Calu3 (cell line): ENCODE measurements around the gene SGSM2. TPM values are rescaled to one million over a fixed set of nuclear protein-coding genes. Genes with fewer than 3 reads are reported as not detected.

Experiments used
- BruUV-seq: library from RNA; stranded (reverse); fragments of 400-500 nt; replicated peaks from 2 replicates; lab custom pipeline; 2021; lab: Mats Ljungman, UMichigan
- CTCF ChIA-PET: fragments of 300-600 bp; sonication (Branson Sonifier 250); formaldehyde crosslinking; loops from one replicate; lab custom pipeline; 2022; ENCODE audit warnings: antibody characterized with exemption; lab: Charles Lee
- DNase-seq: peaks from one replicate; pipeline ENCODE4 v3.0.0; 2022
- H3K27ac Mint-ChIP-seq: one replicate; pipeline ENCODE4 v1.8.0; 2022; ENCODE audit warnings: mixed read lengths; ENCODE audit not compliant: unreplicated experiment
- H3K27me3 Mint-ChIP-seq: one replicate; pipeline ENCODE4 v1.8.0; 2022; ENCODE audit warnings: mixed read lengths; ENCODE audit not compliant: unreplicated experiment
- H3K36me3 Mint-ChIP-seq: one replicate; pipeline ENCODE4 v1.8.0; 2022; ENCODE audit warnings: mild to moderate bottlenecking, moderate library complexity, mixed read lengths; ENCODE audit not compliant: insufficient read depth, unreplicated experiment
- H3K4me1 Mint-ChIP-seq: one replicate; pipeline ENCODE4 v1.8.0; 2022; ENCODE audit warnings: mild to moderate bottlenecking, low read depth, mixed read lengths; ENCODE audit not compliant: unreplicated experiment
- H3K4me3 Mint-ChIP-seq: one replicate; pipeline ENCODE4 v1.8.0; 2022; ENCODE audit warnings: mild to moderate bottlenecking, low read depth, moderate library complexity, mixed read lengths; ENCODE audit not compliant: unreplicated experiment
- H3K9me3 Mint-ChIP-seq: one replicate; pipeline ENCODE4 v1.8.0; 2022; ENCODE audit warnings: low read depth, mixed read lengths; ENCODE audit not compliant: unreplicated experiment
- CTCF ChIP-seq: fragments of 200-600 bp; IDR thresholded peaks from one replicate; pipeline ENCODE4 v1.8.0; 2022; ENCODE audit warnings: antibody characterized with exemption; ENCODE audit not compliant: unreplicated experiment
- intact Hi-C: fragments of 100-400 bp; cut with micrococcal nuclease; formaldehyde crosslinking; loops from one replicate; pipeline ENCODE4 v1.10.0; 2022; ENCODE audit not compliant: unreplicated experiment
- total RNA-seq: library from RNA; stranded (reverse); gene quantifications from 2 replicates; pipeline ENCODE4 v1.2.3, GENCODE V29; 2022

The SGSM2 gene
- total RNA-seq, 1 experiment from 2014 or later: 54.9 TPM

- H3K36me3 Mint-ChIP-seq: peaks cover 16% of the 10 kb centered on the region
- H3K27ac Mint-ChIP-seq: no peak overlapping the region
- H3K9me3 Mint-ChIP-seq: no peaks in the 10 kb centered on the region
- CTCF ChIA-PET: interaction anchor here (0.9 to 1.4 kb wide), 2 partner anchors 30 to 54 kb away, joined by 3 to 5 read pairs; no protein-coding TSS in a partner anchor
- BruUV-seq: no TSS peak
- H3K4me1 Mint-ChIP-seq: no peaks in the 10 kb centered on the region
- no peak overlapping the region for H3K4me3 Mint-ChIP-seq
- TF ChIP-seq CTCF: no peak
- H3K27me3 Mint-ChIP-seq: no peaks in the 10 kb centered on the region
- no peak for DNase-seq
- intact Hi-C loops: no loop called here
These were observed 75.3 kb downstream of the SGSM2 start for GRCh38 chr17:2412561-2413021.

GRCh38 chr17:2414446-2415064, 77.3 kb downstream of the SGSM2 start:
- CTCF ChIA-PET: interaction anchor here (1.1 kb wide), 1 partner anchor 10 kb away, joined by 4 read pairs; no protein-coding TSS in a partner anchor
- Mint-ChIP-seq H3K4me3 (no peak overlapping the region), H3K9me3 (no peaks in the 10 kb centered on the region), H3K36me3 (peaks cover 16% of the 10 kb centered on the region), H3K27ac (no peak overlapping the region), H3K27me3 (no peaks in the 10 kb centered on the region), H3K4me1 (no peaks in the 10 kb centered on the region)
- DNase-seq: no peak
- intact Hi-C loops: no loop called here
- no peak for TF ChIP-seq CTCF
- no TSS peak for BruUV-seq

- BruUV-seq: no TSS peak
- H3K27me3 Mint-ChIP-seq: no peaks in the 10 kb centered on the region
- H3K27ac Mint-ChIP-seq: no peak overlapping the region
- H3K9me3 Mint-ChIP-seq: no peaks in the 10 kb centered on the region
- peaks cover 16% of the 10 kb centered on the region for H3K36me3 Mint-ChIP-seq
- no peak for TF ChIP-seq CTCF
- CTCF ChIA-PET: interaction anchor here (1.1 to 2.8 kb wide), 5 partner anchors 8 to 32 kb away, joined by 4 to 89 read pairs (median 6); no protein-coding TSS in a partner anchor
- no peak overlapping the region for H3K4me3 Mint-ChIP-seq
- H3K4me1 Mint-ChIP-seq: no peaks in the 10 kb centered on the region
- intact Hi-C loops: no loop called here
- no peak for DNase-seq
These were observed 77.8 kb downstream of the SGSM2 start for GRCh38 chr17:2415081-2415480.

GRCh38 chr17:2416010-2416734, 78.9 kb downstream of the SGSM2 start:
- Mint-ChIP-seq H3K27me3 (no peaks in the 10 kb centered on the region), H3K4me1 (no peaks in the 10 kb centered on the region), H3K27ac (no peak overlapping the region), H3K9me3 (no peaks in the 10 kb centered on the region), H3K4me3 (no peak overlapping the region), H3K36me3 (peaks cover 9% of the 10 kb centered on the region)
- peak; percentile 83 for DNase-seq
- TF ChIP-seq CTCF: peak; percentile 72
- intact Hi-C loops: loop anchor here (1.0 to 2.0 kb wide), 2 partner anchors 19 to 34 kb away; no protein-coding TSS in a partner anchor
- BruUV-seq: no TSS peak
- CTCF ChIA-PET: interaction anchor here (0.6 to 2.8 kb wide), 15 partner anchors 9 to 467 kb away, joined by 3 to 89 read pairs (median 4); partner anchors contain the start of gene TSR1
